HEK293 (cell line): ENCODE results near the gene TST.

Experiments
- CTCF ChIA-PET: fragments of 350-600 bp; formaldehyde crosslinking; extraction: SDS; loops from one replicate; lab custom pipeline; 2021; ENCODE audit warnings: antibody characterized with exemption; lab: Yijun Ruan, JAX
- POLR2A ChIA-PET: fragments of 300-600 bp; formaldehyde crosslinking; extraction: SDS; loops from one replicate; lab custom pipeline; 2020; ENCODE audit warnings: antibody characterized with exemption, inconsistent platforms; lab: Yijun Ruan, JAX
- H3K27ac ChIP-seq: fragments of 200-500 bp; sonication (Bioruptor generic); 2 replicates; pipeline ENCODE4 v1.5.1; 2014; ENCODE audit warnings: low read depth, low read length, control low read depth, inconsistent platforms; ENCODE audit errors: extremely low read depth
- H3K36me3 ChIP-seq, 2 experiments: fragments of 200-500 bp in 1 of 2; sonication (Bioruptor generic) in 1 of 2; 1 replicate in 1 of 2; 2 replicates in 1 of 2; pipeline ENCODE4 v1.5.1; 2014 to 2017; ENCODE audit warnings: inconsistent platforms in 2 of 2, low read length in 2 of 2; ENCODE audit not compliant: control insufficient read depth in 2 of 2, insufficient read depth in 1 of 2
- H3K4me1 ChIP-seq: fragments of 200-500 bp; sonication (Bioruptor generic); 2 replicates; pipeline ENCODE4 v1.5.1; 2014; ENCODE audit warnings: mild to moderate bottlenecking, low read length, inconsistent platforms; ENCODE audit not compliant: control insufficient read depth, insufficient read depth
- H3K4me3 ChIP-seq: 2 replicates; pipeline ENCODE4 v1.5.1; 2011; ENCODE audit warnings: low read depth, mild to moderate bottlenecking, control low read depth, low read length, moderate library complexity
- H3K9me3 ChIP-seq: fragments of 200-500 bp; sonication (Bioruptor generic); 2 replicates; pipeline ENCODE4 v1.5.1; 2014; ENCODE audit warnings: low read depth, low read length, inconsistent platforms; ENCODE audit not compliant: control insufficient read depth, insufficient read depth
- GLIS1 ChIP-seq: fragments of 450-650 bp; formaldehyde crosslinking; IDR thresholded peaks from 2 replicates; pipeline ENCODE4 v1.5.1; 2016; ENCODE audit warnings: missing biosample characterization, missing genetic modification characterization
- GLIS2 ChIP-seq: fragments of 450-650 bp; formaldehyde crosslinking; IDR thresholded peaks from 2 replicates; pipeline ENCODE4 v1.5.1; 2016; ENCODE audit warnings: missing biosample characterization, missing genetic modification characterization
- ZBTB48 ChIP-seq: fragments of 450-650 bp; formaldehyde crosslinking; IDR thresholded peaks from 2 replicates; pipeline ENCODE4 v1.5.1; 2016; ENCODE audit warnings: missing biosample characterization, missing genetic modification characterization
- ZNF132 ChIP-seq: fragments of 450-650 bp; formaldehyde crosslinking; IDR thresholded peaks from 2 replicates; pipeline ENCODE4 v1.5.1; 2017; ENCODE audit warnings: missing biosample characterization, missing genetic modification characterization, borderline replicate concordance
- ZNF211 ChIP-seq: fragments of 450-650 bp; formaldehyde crosslinking; IDR thresholded peaks from 2 replicates; pipeline ENCODE4 v1.5.1; 2016; ENCODE audit warnings: low read depth, missing biosample characterization, missing genetic modification characterization
- ZNF324 ChIP-seq: fragments of 450-650 bp; formaldehyde crosslinking; IDR thresholded peaks from 2 replicates; pipeline ENCODE4 v1.5.1; 2016; ENCODE audit warnings: missing biosample characterization, missing genetic modification characterization
- ZNF335 ChIP-seq: fragments of 450-650 bp; formaldehyde crosslinking; conservative IDR thresholded peaks from 2 replicates; pipeline ENCODE4 v1.5.1; 2016; ENCODE audit warnings: missing biosample characterization, missing genetic modification characterization
- ZNF560 ChIP-seq: fragments of 450-650 bp; formaldehyde crosslinking; IDR thresholded peaks from 2 replicates; pipeline ENCODE4 v1.5.1; 2017; ENCODE audit warnings: missing biosample characterization, missing genetic modification characterization, borderline replicate concordance
- ZNF623 ChIP-seq: fragments of 450-650 bp; formaldehyde crosslinking; IDR thresholded peaks from 2 replicates; pipeline ENCODE4 v1.5.1; 2016; ENCODE audit warnings: missing biosample characterization, missing genetic modification characterization
- ZNF658 ChIP-seq: fragments of 450-650 bp; formaldehyde crosslinking; IDR thresholded peaks from 2 replicates; pipeline ENCODE4; 2016; ENCODE audit warnings: missing biosample characterization, missing genetic modification characterization
- ZNF791 ChIP-seq: fragments of 450-650 bp; formaldehyde crosslinking; IDR thresholded peaks from 2 replicates; pipeline ENCODE4 v1.5.1; 2016; ENCODE audit warnings: missing biosample characterization, missing genetic modification characterization
- TF ChIP-seq, protein P1 (sequence below): fragments of 450-650 bp; formaldehyde crosslinking; IDR thresholded peaks from 2 replicates; pipeline ENCODE4 v1.5.1; 2017; ENCODE audit warnings: missing biosample characterization, mild to moderate bottlenecking, missing genetic modification characterization, moderate library complexity
- TF ChIP-seq, protein P2 (sequence below): fragments of 450-650 bp; formaldehyde crosslinking; IDR thresholded peaks from 2 replicates; pipeline ENCODE4 v1.5.1; 2016; ENCODE audit warnings: missing biosample characterization, missing genetic modification characterization, borderline replicate concordance
- TF ChIP-seq, protein P3 (sequence below): fragments of 450-650 bp; formaldehyde crosslinking; IDR thresholded peaks from 2 replicates; pipeline ENCODE4 v1.5.1; 2016; ENCODE audit warnings: missing biosample characterization, missing genetic modification characterization
- TF ChIP-seq, protein P4 (sequence below): fragments of 450-650 bp; formaldehyde crosslinking; IDR thresholded peaks from 2 replicates; pipeline ENCODE4 v1.5.1; 2017; ENCODE audit warnings: missing biosample characterization, missing genetic modification characterization

TST gene

DNA sequence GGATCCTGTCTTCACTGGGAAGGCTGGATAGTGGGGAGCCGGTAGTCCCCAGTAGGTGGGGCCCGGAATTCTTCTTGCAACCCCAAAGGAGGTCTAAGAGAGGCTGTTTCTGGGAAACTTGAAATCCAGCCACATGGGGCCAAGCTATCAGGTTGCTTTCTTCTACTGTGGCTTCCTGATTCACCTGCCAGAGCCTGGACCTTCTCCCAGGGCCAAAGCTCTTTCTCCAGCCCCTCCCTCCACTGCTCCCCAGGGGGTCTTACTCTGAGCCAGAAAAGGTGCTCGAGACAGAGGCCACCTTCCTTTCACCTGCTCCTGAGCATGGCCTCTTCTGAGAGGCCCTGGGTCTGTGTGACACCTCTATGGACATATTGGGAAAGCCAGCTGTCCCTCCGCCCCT, 9.1 kb downstream of the TST start (continued):
- 0 out of 2 replicates have a peak, but pooled peaks have one; percentile 21 for TF ChIP-seq GLIS1
- TF ChIP-seq ZNF791 (tag by site-specific recombination) = no peak
- no peak for TF ChIP-seq ZNF132 (tag by site-specific recombination)
- no peak for TF ChIP-seq ZNF324 (tag by site-specific recombination)
- TF ChIP-seq, protein P1, sequence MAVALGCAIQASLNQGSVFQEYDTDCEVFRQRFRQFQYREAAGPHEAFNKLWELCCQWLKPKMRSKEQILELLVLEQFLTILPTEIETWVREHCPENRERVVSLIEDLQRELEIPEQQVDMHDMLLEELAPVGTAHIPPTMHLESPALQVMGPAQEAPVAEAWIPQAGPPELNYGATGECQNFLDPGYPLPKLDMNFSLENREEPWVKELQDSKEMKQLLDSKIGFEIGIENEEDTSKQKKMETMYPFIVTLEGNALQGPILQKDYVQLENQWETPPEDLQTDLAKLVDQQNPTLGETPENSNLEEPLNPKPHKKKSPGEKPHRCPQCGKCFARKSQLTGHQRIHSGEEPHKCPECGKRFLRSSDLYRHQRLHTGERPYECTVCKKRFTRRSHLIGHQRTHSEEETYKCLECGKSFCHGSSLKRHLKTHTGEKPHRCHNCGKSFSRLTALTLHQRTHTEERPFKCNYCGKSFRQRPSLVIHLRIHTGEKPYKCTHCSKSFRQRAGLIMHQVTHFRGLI (tag by site-specific recombination) = no peak
- TF ChIP-seq ZNF658 (tag by site-specific recombination) = no peak
- TF ChIP-seq ZNF335 (tag by site-specific recombination) = no peak

DNA sequence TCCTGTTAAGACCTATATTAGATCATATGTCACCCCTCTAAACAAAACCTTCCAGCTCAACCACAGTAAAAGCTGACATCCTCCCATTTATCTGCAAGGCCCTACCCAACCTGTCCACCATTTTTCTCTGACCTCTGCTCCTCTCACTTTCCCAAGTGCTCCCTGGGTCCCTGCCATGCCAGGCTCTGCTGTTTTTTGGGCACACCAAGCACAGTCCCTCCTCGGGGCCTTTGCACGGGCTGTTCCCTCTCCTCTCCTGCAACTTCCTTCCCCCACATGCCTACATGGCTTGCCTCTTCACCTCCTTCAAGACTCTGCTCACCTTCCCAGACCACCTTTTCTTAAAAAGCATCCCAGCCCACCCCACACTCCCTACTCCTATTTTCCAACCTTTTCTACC, 9.8 kb downstream of the TST start:
- CTCF ChIA-PET = interaction anchor here (1.0 kb wide), 1 partner anchor 11 kb away, joined by 4 read pairs; no protein-coding TSS in a partner anchor
- no peaks in the 10 kb centered on the region; the same call in 1 of the 2 replicates for H3K9me3 ChIP-seq
- H3K27ac ChIP-seq = no peak overlapping the region
- TF ChIP-seq, protein P2, sequence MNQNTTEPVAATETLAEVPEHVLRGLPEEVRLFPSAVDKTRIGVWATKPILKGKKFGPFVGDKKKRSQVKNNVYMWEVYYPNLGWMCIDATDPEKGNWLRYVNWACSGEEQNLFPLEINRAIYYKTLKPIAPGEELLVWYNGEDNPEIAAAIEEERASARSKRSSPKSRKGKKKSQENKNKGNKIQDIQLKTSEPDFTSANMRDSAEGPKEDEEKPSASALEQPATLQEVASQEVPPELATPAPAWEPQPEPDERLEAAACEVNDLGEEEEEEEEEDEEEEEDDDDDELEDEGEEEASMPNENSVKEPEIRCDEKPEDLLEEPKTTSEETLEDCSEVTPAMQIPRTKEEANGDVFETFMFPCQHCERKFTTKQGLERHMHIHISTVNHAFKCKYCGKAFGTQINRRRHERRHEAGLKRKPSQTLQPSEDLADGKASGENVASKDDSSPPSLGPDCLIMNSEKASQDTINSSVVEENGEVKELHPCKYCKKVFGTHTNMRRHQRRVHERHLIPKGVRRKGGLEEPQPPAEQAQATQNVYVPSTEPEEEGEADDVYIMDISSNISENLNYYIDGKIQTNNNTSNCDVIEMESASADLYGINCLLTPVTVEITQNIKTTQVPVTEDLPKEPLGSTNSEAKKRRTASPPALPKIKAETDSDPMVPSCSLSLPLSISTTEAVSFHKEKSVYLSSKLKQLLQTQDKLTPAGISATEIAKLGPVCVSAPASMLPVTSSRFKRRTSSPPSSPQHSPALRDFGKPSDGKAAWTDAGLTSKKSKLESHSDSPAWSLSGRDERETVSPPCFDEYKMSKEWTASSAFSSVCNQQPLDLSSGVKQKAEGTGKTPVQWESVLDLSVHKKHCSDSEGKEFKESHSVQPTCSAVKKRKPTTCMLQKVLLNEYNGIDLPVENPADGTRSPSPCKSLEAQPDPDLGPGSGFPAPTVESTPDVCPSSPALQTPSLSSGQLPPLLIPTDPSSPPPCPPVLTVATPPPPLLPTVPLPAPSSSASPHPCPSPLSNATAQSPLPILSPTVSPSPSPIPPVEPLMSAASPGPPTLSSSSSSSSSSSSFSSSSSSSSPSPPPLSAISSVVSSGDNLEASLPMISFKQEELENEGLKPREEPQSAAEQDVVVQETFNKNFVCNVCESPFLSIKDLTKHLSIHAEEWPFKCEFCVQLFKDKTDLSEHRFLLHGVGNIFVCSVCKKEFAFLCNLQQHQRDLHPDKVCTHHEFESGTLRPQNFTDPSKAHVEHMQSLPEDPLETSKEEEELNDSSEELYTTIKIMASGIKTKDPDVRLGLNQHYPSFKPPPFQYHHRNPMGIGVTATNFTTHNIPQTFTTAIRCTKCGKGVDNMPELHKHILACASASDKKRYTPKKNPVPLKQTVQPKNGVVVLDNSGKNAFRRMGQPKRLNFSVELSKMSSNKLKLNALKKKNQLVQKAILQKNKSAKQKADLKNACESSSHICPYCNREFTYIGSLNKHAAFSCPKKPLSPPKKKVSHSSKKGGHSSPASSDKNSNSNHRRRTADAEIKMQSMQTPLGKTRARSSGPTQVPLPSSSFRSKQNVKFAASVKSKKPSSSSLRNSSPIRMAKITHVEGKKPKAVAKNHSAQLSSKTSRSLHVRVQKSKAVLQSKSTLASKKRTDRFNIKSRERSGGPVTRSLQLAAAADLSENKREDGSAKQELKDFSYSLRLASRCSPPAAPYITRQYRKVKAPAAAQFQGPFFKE (tag by site-specific recombination) = no peak
- TF ChIP-seq ZNF623 (tag by site-specific recombination) (peak; percentile 89), ZNF211 (tag by site-specific recombination) (no peak)
- TF ChIP-seq, protein P3, sequence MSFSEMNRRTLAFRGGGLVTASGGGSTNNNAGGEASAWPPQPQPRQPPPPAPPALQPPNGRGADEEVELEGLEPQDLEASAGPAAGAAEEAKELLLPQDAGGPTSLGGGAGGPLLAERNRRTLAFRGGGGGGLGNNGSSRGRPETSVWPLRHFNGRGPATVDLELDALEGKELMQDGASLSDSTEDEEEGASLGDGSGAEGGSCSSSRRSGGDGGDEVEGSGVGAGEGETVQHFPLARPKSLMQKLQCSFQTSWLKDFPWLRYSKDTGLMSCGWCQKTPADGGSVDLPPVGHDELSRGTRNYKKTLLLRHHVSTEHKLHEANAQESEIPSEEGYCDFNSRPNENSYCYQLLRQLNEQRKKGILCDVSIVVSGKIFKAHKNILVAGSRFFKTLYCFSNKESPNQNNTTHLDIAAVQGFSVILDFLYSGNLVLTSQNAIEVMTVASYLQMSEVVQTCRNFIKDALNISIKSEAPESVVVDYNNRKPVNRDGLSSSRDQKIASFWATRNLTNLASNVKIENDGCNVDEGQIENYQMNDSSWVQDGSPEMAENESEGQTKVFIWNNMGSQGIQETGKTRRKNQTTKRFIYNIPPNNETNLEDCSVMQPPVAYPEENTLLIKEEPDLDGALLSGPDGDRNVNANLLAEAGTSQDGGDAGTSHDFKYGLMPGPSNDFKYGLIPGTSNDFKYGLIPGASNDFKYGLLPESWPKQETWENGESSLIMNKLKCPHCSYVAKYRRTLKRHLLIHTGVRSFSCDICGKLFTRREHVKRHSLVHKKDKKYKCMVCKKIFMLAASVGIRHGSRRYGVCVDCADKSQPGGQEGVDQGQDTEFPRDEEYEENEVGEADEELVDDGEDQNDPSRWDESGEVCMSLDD (tag by site-specific recombination) = no peak
- POLR2A ChIA-PET = interaction anchor here (1.7 kb wide), 1 partner anchor 9 kb away, joined by 4 read pairs; the partner anchor contains the start of gene TST
- H3K4me1 ChIP-seq = no peaks in the 10 kb centered on the region
- H3K4me3 ChIP-seq = no peak overlapping the region
- H3K36me3 ChIP-seq = no peaks in the 10 kb centered on the region

DNA sequence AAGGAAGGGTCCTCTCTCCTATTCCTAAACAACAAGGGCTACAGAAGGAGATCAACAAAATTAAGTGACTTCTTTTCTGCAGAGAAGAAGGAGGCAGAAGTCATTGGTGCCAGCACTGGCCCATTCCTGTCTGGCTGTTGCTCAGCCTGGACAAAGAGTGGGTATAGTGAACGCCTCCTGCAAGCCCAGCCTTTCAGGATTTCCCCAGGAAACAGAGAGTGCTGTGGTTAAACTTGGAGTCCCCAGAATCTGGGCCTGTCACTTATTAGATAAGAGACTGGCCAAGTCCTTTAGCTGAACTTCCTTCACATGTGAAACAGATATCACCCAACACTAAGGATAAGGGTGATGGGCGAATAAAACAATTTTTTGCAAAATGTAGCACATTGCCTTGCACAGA, 10.9 kb downstream of the TST start:
- ChIA-PET CTCF (interaction anchor here (0.7 to 2.3 kb wide), 6 partner anchors 8 to 152 kb away, joined by 3 to 8 read pairs (median 4); no protein-coding TSS in a partner anchor), POLR2A (interaction anchor here (0.8 to 1.6 kb wide), 2 partner anchors 9 to 11 kb away, joined by 4 to 6 read pairs; partner anchors contain the start of genes MPST and TST)
- TF ChIP-seq ZBTB48 (tag by site-specific recombination) = no peak
- TF ChIP-seq GLIS2 = no peak
- TF ChIP-seq, protein P4, sequence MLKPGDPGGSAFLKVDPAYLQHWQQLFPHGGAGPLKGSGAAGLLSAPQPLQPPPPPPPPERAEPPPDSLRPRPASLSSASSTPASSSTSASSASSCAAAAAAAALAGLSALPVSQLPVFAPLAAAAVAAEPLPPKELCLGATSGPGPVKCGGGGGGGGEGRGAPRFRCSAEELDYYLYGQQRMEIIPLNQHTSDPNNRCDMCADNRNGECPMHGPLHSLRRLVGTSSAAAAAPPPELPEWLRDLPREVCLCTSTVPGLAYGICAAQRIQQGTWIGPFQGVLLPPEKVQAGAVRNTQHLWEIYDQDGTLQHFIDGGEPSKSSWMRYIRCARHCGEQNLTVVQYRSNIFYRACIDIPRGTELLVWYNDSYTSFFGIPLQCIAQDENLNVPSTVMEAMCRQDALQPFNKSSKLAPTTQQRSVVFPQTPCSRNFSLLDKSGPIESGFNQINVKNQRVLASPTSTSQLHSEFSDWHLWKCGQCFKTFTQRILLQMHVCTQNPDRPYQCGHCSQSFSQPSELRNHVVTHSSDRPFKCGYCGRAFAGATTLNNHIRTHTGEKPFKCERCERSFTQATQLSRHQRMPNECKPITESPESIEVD (tag by site-specific recombination) = no peak
- no peak for TF ChIP-seq ZNF560
- no peaks in the 10 kb centered on the region for H3K4me1 ChIP-seq
- no peak overlapping the region for H3K27ac ChIP-seq
- no peak overlapping the region for H3K4me3 ChIP-seq
- no peaks in the 10 kb centered on the region; the same call in 1 of the 2 replicates for H3K9me3 ChIP-seq
- H3K36me3 ChIP-seq = no peaks in the 10 kb centered on the region
